HG03571 (cell line): ENCODE measurements around the gene SCD5.
"Not testable (repeated sequence)": the region's sequence is repeated elsewhere in the genome, so short reads cannot be mapped to it uniquely, and the experiment has no call there.

Experiments used
- ATAC-seq: cut with Tn5 transposase; IDR thresholded peaks from one replicate; pipeline ENCODE4 v1.9.1; 2021; ENCODE audit not compliant: unreplicated experiment

Gene SCD5

DNA sequence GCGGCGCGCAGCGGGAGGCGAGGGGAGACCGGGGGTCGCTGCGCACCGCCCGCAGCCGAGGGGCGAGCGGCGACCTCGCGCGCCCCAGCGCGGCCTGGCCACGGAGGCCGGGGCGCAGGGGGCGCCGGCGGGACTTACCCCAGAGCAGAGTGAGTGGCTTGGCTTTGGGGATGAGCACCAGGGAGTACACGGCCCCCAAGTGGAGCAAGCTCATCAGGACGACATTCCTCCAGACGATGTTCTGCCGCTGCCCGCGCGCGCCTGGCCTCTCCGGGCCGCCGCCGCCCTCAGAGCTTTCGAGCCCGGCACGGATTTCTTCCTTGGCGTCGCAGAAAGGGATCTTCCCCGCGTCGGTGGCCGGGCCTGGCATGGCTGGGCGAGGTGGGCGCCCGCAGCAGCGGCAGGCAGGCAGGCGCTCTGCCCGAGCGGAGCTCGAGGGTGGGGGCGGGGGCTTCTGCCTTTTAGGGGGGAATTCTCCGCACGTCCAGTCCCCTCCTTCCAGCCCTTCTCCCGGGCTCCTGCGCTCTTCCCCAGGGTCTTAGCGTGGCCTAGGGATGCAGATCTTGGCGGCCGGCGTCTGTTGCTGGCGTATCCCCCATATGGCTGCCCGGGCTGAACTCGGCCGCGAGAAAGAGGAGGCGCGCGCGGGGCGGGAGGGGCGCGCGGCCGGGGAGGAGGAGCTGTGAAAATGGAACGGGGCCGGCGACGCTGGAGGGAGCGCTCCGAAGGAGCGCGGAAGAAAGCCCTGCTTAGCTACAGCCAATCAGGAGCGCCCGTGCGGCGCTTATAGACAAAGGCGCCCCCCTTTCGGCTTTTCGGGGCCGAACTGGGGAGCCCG, at the start of gene SCD5:
Gene SCD5 (minus strand): TSS at position 629 of the 838 bp plus-strand sequence. CDS start 259 bp downstream, at position 370.
- peak; percentile 84 for ATAC-seq

DNA sequence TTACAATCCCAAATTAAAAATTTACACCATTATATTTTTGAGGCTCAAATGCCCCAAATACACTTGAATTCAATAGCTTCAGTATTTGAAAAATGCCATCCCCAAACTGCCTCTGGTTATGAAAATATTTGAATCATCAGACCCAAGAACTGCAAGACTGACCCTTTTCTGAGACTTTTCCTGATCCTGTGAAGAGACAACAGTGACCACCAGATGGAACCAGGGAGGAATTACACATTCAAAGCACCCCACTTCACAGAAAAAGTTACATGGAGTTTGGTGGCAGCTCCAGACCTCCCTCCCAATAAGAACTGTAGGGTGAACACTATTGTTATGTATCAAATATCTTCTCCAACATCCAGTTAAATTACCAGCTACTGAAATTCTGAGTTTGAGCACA, 44.0 kb upstream of the SCD5 start:
- no peak for ATAC-seq

DNA sequence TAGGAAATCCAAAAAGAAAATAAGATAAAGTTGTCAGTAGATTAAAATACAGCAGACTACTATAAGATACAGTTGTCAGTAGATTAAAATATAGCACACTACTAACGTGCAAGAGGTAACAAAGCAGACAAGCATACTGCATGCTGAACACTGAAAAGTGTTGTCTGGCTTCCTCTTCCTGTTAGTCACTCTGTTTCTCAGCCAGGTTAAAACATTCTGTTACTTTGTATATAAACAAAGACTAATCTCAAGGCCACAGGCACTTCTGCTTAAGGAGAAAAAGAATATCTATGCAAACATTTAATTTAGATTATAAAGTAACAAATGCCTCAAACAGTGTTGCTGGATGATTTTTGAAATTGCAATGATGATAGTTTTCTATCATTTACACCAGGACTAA, 41.0 kb upstream of the SCD5 start:
- ATAC-seq = no peak

DNA sequence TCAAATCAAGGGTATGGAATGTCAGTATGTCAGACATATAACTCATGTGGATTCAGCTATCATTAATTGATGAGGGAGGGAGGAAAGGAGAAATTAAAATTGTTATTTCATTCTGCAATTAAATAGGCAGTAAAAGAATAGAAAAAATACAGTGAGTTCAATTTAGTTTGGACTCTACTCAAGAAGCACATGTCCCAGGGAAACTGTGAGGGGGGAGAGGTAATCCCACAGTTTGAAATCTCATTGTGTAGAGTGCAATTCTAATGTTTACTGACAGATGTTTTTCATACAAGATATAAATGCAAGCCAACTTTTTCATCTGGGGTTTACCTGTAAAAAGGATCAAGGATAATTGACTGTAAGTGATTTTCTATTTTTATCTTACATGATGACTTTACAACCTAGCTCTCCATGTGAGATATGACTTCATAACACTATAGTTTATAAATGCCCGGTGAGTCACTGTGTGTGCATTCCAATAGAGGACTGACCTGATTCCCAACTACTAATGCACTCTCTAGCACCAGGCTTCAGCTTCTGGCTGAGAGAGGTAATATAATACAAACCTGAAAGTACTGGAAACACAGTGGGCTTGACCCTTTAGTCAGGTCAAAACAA, 35.2 kb upstream of the SCD5 start:
- ATAC-seq = no peak

DNA sequence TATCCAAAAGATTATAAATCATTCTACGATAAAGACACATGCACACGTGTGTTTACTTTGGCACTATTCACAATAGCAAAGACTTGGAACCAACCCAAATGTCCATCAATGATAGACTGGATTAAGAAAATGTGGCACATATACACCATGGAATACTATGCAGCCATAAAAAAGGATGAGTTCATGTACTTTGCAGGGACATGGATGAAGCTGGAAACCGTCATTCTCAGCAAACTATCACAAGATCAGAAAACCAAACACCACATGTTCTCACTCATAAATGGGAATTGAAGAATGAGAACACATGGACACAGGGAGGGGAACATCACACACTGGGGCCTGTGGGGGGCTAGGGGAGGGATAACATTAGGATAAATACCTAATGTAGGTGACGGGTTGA, 34.5 kb upstream of the SCD5 start:
- ATAC-seq = not testable (repeated sequence)

DNA sequence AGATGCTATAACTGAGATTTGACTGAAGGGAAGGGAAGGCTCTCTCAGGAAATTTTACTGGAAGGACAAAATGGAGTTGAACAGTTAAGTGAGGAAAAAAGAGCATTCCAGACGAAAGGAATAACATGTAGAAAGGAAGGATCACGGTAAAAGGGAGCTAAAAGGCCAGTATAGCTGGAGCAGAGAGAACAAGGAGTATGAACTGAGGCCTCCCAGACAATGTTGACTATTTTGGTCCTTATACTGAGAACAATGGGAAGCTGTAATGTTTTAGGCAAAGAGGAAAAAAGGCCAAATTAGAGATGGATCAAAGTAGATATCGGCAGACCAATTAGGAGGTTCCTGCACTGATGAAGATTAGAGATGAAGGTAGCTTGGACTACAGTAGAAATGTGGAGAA, 26.8 kb upstream of the SCD5 start:
- no peak for ATAC-seq

DNA sequence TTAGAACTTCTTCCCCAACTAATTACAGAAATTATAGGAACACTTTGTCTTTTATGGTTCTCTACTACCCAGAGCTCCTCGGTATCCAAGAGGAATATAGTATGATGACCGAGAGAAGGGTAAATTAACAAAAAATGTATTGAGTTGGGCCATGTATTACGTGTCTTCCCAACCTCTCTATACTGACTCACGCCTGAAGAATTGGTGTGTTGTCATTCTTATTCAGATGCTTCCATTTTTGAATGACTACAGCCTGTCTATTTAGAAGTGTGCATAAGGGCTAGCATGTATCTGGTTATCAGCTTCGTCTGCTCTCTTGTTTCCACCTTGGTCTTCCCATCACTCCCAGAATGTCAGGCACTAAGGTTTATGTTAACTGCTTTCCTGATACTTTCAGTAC, 24.5 kb upstream of the SCD5 start:
- no peak for ATAC-seq

DNA sequence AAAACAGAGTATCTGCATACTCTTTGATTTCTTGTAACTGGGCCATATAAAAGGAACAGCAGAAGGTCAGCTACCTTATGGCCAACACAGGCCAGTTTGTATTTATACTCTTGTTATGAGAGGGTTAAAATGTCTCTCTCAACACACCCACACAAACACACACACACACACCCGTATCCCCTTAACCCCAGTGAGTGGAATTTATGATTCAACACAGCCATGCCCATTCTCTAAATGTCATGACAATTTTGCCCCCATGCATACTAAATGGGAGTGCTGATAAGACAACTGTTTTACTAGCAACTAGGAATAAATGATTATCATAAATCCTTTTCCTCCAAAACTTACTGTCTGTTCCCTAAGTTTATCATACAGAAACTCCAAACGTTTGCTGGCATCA, 22.1 kb upstream of the SCD5 start:
- ATAC-seq = no peak

DNA sequence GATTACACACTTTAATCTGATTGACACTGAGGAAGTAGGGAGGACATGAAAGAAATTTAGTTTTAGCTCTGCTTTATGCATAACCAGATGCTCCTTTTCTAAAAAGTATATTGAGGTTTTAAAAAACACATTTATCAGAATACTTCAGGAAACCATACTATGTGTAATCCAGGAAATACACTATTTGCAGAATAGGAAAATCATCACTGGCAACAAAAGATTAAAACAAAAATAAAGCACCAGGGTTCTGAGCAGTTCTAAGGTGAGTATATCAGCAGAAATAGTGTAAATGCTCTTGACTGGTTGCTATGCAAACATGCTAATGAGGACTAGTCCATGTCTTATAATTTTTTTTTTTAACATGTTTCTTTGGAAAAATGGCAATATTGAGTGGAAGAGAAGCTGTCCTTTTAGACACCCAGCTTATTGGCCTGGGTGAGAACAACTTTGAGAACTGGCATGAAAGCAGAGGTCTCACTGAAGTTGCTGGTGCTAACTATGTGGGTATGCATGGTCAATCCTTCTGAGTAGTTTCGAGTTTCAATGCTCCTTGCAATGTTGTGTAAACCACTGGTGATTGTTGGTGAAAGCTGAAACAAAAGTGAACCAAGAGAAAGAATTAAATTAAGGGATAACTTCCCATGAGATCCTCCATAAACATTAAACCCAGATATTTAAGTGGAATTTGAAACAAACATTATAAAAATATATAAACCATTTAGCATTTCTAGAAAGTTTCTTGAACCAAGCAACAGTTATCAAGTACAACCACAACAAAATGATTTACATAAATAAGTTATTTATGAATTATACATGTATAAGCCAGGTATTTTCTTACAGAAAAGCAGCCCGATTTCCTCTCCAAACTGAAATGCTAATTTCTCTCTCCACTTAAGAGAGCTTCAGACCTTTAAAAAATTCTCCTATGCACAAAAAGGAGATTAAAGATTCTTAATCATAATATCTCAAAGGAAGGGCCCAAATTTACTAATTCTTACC, 20.4 kb upstream of the SCD5 start:
- ATAC-seq = peak; percentile 83

DNA sequence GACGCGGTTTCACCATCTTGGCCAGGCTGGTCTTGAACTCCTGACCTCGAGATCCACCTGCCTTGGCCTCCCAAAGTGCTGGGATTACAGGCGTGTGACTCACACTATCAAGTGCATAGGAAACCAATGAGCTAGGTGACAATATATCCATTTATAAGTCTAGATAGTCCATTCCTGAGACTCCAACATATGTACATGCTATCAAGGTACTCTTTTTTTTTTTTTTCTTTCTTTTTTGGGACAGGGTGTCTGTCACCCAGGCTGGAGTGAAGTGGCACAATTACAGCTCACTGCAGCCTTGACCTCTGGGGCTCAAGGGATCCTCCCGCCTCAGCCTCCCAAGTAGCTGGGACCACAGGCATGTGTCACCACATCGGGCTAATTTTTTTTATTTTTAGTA, 18.3 kb upstream of the SCD5 start:
- not testable (repeated sequence) for ATAC-seq

DNA sequence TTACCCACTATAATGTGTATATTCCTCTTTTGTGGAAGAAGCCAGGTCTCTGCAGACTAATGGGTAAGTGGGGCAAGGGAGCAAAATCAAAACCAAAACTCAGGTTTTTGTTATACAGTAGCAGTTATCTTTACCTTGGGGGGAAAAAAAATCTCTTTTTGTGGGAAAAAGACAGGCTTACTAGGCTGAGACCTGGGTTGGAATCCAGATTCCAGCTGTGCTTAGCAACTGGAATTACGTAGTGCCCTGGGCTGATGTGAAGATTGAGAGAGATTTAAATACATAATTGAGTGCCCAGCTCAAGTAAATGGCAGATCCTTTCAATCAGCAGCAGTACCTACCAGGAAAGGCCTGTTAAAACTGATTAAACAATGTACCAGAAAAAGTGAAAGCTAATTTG, 15.4 kb upstream of the SCD5 start:
- no peak for ATAC-seq

DNA sequence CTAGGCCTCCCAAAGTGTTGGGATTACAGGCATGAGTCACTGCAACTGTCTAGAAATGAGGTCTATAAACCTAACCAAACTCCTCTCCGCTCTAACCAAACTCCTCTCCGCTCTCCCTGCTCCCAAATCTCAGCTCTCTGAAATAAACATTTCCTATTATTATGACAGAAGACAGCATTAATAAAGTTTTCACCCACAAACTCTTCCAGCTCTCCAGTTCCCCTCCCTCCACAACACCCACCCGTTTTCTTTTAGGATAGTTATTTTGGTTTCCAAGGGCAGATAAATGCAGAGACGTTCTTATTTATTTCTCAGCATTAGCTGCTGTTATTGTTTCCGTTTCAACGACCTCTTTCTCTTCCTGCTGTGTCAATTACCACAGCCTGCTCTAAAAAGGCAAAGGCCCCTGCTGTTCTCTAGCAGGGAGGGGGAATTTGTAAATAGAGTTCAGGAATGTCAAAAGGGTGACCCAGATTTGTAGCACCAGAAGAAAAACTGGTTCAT, 13.3 kb upstream of the SCD5 start:
- no peak for ATAC-seq

DNA sequence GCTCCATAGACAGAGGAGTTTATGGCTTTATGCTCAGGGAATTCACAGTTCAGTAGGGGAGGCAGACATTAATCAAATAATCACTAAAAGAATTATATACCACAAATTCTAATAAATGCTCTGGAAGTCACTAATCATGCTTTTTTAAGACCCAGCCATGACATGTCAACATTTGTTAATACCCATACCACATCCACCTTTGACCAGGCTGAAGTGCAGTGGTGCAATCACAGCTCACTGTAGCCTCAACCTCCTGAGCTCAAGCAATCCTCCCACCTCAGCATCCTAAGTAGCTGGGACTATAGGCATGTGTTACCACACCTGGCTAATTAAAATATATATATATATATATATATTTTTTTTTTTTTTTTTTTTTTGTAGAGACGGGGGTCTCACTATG, 12.8 kb upstream of the SCD5 start:
- ATAC-seq = no peak

DNA sequence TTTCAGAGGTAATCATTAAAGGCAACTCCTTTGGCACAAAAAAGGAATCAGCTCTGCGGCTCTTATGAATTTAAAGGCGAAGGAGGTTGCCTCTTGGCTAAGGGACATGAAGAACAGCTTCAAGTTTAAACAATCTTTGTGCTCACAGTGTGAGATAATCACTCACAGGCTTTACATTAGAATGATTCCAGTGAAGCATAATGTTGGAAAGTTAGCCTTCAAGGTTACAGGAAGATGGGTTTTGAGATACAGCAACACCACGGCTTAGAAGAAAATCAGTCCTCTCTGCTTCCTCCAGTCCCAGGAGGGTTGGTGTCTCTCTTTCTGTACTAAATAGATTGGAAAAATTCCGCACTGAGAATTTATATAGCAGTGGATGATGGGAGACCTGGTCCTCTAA, 11.6 kb upstream of the SCD5 start:
- no peak for ATAC-seq

DNA sequence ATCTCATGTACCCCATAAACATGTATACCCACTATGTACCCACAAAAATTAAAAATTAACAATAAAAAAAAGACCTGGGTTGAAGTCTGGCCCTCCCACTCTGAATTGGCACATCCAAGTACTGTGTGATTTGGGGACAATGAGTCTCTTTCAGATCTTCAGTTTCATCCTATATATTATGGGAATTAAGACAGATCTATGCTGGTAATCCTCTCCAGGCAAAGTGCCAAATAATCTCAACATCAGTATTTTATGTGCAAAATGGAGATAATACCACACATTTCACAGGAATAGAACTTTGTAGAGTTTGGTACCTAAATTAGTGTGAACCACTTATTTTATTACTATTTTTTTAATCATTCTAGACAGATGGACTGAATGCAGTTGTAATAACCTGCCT, 11.0 kb upstream of the SCD5 start:
- no peak for ATAC-seq

DNA sequence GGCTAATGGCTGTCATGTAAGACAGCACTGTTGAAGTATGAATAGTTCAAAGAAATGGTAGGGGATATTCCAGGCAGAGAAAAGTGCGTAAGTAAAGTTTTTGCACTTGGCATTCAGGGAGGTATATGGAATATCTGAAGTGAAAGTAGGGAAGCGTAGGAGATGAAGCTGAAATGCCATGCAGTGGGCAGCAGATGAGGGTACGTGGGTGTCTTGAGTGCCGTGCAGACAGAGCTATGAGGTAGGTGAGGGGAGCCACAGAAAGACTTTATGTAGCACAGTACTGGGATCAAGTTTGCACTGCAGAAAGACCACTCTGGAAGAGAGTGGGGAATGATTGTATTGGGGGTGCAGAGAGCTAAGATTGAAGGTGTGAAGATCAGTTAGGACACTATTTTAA, 5.2 kb upstream of the SCD5 start:
- ATAC-seq = no peak

DNA sequence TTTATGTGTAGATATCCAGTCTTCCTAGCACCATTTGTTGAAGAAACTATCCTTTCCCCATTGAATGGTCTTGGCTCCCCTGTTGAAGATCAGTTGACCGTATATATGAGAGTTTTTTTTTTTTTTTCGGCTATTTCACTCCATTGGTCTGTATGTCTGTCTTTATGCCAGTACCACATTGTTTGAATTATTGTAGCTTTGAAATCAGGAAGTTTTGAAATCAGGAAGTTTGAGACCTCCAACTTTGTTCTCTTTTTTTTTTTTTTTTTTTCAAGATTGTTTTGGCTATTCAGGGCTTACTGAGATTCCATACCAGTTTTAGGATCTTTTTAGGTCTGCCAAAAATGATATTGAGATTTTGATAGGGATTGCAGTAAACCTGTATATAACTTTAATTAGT, 4.3 kb upstream of the SCD5 start:
- no peak for ATAC-seq

DNA sequence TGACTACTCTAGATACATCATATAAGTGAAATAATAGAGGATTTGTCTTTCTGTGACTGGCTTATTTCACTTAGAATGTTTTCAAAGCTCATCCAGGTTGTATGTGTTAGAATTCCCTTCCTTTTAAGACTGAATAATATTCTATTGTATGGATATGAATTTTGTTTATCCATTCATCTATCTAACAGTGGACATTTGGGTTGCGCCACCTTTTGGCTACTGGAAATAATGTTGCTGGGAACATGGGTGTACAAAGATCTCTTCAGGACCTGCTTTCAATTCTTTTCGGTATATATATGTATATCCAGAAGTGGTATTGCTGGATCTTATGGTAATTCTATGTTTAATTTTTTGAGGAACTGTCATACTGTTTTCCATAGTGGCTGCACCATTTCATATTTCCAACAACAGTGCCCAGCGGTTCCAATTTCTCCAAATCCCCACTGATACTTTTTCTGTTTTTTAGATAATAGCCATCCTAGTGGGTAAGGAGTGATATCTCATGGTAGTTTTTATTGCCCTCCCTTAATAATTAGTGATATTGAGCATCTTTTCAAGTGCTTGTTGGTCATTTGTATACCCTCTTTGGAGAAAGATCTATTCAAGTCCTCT, 3.4 kb upstream of the SCD5 start:
- no peak for ATAC-seq

DNA sequence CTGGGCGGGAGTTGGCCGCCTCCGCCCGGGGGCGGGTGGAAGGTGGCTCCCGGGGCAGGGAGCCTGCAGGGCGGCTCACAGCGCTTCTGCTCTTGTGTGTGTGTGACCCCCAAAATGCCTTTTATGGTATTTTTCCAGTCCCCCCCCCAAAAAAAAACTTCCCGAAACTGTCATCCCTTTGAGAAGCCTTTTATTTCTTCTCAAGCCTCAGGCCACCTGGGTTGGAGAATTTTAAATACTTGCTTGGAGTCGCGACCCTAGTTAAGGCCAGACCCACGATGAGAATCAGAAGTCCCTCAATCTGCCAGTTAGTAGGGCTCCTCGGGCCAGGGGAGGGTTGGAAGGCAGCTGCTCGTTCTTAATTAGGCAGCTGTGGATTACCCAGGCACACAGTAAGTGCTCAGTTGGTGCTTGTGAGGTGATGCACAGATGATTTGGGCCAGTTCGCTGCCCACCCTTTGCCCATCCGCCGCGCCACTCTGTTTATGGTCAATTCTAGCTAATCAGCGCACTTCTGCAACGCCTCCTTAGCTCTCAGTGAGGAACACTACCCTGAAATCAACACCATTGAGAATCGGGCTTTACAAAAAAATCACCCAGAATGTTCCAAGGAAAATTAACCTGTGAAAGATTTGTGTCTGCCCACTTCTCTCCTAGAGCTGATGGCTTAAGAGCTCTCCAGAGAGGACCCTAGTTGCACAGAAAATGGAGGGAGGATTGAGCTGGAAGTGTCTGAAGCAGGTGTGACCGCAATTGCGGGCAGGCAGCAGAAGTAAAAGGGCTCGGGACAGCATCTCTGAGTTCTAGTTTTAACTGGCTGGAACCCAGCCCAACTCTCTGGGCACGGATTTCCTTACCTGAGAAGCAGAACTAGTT, 648 bp upstream of the SCD5 start:
- no peak for ATAC-seq
